Activated T-cell treated with anti-CD3 and anti-CD28 coated beads for 4 hours (primary cell): Measurements from ENCODE around the gene EGFL7.

Source experiments
- DNase-seq: peaks from one replicate; pipeline ENCODE4 v3.0.0-alpha.2; 2020

Gene EGFL7

GRCh38 chr9:136625101-136626065, 37.3 kb upstream of the EGFL7 start:
- no peak for DNase-seq

- no peak for DNase-seq
Measured at GRCh38 chr9:136626066-136626725, 36.5 kb upstream of the EGFL7 start.

GRCh38 chr9:136626740-136627642, 35.7 kb upstream of the EGFL7 start:
- DNase-seq: no peak

- DNase-seq: no peak
Measured at GRCh38 chr9:136627703-136628102, 35.0 kb upstream of the EGFL7 start.

GRCh38 chr9:136628268-136628667, 34.4 kb upstream of the EGFL7 start:
- no peak for DNase-seq

GRCh38 chr9:136629001-136629878, 33.5 kb upstream of the EGFL7 start:
- DNase-seq: no peak

- peak; percentile 40 for DNase-seq
Measured at GRCh38 chr9:136629879-136630661, 32.6 kb upstream of the EGFL7 start.

GRCh38 chr9:136630662-136630992, 32.1 kb upstream of the EGFL7 start:
- no peak for DNase-seq

DNA sequence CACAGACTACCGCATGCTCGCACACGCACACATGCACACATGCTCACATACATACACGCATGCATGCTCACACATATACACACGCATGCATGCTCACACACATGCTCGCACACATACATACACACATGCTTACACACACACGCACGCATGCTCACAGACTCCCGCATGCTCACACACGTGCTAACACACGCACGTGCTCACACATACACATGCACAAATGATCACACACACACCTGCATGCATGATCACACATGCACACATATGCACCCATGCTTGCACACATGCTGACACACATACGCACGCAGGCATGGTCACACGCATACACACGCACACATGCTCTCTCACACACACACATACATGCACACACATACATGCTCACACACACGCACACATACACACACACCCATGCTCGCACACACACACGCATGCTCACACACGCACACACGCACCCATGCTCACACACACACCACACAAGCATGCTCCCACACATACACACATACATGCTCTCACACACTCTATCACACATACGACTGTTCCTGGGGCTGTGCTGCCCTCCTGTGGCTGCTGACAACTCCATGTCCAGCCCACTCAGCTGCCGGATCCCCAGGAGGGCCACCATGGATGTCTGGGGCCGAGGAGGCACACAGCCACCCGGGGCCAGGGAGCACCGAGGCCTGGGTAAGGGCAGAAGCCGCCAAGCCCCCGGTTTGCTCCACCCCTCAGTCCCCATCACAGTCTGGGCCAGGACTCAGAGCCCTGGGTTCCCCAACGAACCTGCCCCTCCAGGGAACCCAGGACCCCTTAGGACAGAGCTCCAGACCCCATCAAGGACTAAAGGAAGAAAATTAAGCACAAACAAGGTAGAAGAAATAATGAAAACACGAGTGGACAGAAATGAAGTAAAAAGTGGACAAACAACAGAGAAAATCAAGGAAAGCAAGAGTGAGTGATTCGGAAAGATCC, 31.4 kb upstream of the EGFL7 start:
- peak; percentile 63 for DNase-seq

DNA sequence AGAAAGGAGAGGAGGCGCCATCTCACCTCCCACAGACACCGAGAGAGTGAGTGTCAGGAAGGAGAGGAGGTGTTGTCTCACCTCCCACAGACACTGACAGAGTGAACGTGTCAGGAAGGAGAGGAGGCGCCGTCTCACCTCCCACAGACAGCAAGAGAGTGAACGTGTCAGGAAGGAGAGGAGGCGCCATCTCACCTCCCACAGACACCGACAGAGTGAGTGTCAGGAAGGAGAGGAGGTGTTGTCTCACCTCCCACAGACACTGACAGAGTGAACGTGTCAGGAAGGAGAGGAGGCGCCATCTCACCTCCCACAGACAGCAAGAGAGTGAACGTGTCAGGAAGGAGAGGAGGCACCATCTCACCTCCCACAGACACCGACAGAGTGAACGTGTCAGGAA, 30.6 kb upstream of the EGFL7 start:
- DNase-seq: peak; percentile 14

DNA sequence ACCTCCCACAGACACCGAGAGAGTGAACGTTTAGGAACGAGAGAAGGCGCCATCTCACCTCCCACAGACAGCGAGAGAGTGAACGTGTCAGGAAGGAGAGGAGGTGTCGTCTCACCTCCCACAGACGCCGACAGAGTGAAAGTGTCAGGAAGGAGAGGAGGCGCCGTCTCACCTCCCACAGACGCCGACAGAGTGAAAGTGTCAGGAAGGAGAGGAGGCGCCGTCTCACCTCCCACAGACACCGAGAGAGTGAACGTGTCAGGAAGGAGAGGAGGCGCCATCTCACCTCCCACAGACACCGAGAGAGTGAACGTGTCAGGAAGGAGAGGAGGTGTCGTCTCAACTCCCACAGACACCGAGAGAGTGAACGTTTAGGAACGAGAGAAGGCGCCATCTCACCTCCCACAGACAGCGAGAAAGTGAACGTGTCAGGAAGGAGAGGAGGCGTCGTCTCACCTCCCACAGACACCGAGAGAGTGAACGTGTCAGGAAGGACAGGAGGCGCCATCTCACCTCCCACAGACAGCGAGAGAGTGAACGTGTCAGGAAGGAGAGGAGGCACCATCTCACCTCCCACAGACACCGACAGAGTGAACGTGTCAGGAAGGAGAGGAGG, 30.1 kb upstream of the EGFL7 start:
- DNase-seq: peak; percentile 7

DNA sequence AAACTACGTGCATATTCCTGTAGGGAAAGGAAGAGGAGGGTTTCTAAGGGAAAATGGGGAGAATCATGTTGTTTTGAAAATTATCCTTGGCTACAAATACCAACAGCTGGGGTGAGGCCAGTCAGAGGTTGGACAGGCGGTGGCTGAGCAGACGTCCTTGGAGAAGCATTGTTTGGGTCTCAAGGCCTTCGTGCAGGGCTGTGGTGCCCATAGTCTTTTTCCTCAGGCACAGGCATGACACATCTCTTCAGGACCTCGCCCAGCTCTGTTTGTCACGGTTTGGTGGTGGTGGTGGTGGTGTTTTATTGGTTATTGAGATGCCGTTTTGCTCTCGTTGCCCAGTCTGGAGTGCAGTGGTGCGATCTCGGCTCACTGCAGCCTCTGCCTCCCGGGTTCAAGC, 27.8 kb upstream of the EGFL7 start:
- no peak for DNase-seq

DNA sequence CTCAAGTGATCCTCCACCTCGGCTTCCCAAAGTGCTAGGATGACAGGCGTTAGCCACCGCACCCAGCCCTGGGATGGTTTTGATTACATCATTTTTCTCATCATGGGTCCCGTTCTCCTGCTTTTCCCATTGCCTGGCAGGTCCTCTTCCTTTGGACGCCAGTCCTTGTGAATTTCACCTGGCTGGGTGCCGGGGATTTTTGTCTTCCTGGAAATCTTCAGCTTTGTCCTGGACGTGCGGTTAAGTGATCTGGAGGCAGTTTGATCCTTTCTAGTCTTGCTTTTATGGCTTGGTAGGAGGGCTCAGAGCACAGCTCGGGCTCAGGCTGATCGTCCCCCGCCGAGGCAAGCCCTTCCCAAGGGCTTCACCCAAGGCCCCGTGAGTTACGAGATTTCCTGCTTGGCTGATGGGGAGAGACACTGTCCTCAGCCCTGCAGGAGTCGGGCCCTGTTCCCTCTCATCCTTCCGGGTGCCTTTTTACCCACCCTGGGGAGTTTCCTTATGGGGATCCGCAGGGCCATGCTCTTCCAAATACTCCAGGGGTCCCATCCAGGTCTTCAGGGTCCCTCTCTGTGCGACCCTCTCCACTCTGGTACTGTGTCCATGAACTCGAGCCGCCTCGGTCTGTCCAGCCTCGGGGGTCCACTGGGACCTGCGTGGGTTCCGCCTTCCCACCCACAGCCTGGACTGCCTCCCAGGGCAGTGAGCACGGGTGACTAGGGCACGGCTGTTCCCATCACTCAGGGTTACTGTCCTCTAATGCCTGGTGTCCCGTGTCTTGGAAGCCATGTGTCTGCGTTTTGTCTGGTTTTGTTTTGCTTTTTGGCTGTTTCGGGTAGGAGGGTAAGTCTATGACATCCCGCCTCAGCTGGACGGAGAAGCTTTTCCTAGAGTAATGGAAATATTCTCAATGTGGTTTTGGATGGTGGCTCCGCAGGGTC, 22.3 kb upstream of the EGFL7 start:
- no peak for DNase-seq

- DNase-seq: no peak
Measured at GRCh38 chr9:136642439-136642921, 20.2 kb upstream of the EGFL7 start.

DNA sequence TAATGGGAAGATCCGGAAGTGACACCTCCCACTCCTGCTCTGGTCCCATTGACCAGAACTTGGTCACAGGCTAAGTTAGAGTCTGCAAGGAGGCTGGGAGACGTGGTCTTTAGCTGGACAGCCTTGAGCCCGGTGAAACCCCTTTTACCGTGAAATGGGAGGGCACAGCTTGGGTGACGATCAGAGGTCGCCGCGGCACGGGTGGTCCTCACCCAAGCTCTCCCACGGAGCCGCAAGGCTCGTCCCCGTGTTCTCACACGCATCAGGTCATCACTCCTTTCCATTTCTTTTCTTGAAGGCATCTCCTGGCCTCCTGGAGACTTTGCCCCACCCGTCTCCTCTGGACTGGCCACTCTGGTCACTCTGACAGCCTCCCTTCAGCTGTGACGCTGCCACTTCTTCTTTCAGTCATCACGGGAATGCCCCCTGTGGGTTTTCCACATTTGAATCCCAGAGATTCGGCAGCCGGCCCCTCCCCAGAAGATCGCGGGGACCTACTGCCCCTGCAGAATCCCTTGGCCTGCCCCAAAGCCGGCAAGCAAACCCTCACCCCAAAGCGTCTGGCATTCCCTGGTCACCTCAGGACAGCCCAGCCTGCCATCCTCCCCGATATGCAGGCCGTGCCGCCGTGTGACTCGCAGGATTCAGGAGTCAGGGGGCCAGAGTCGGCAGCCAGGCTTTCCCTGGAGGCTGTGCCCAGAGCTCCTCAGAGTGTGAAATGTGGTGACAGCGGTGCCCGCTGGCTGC, 18.9 kb upstream of the EGFL7 start:
- no peak for DNase-seq

GRCh38 chr9:136644343-136644592, 18.4 kb upstream of the EGFL7 start:
- DNase-seq: no peak

DNA sequence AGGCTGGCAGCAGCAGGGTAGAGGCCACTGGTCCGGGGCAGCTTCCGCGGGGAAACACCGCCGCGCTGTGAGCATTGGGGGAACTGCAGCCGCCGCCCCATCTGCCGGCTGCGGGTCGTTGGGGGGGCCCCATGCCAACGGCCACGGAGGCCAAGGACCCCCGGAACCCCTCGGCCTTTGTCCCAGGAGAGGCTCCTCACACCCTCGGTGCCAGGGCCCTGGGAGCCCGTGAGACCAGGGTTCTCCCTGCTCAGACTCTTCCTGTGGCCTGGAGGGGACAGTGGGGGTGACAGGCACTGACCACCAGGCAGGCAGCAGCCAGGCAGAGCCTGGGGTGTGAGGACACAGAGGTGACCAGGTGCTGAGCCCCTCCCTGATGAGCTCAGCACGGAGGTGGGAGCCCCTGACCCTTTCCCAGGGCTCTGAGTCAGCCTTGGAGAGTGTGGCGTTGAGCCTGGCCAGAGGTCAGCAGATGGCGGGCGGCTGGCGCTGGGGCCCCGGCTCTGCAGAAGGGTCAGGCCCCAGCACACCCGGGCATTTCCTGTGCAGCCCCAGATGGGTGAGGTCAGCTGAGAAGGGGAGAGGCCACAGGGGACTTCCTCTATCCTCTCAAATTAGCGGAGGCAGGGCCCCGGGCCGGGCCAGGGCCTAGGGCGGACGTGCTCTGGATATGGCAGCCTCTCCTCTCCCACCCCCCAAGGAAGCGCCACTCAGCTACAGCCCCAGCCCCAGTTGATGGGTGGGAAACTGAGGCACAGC, 17.9 kb upstream of the EGFL7 start:
- peak; percentile 51 for DNase-seq
